GM21576 (cell line): ENCODE measurements around the gene LCN1.

ENCODE experiments used
- ATAC-seq: cut with Tn5 transposase; IDR thresholded peaks from one replicate; pipeline ENCODE4 v1.9.1; 2021; ENCODE audit warnings: mild to moderate bottlenecking, moderate library complexity; ENCODE audit not compliant: unreplicated experiment

LCN1 gene

GRCh38 chr9:135565636-135566035 is 44.4 kb downstream of the LCN1 start:
- ATAC-seq: no peak

DNA sequence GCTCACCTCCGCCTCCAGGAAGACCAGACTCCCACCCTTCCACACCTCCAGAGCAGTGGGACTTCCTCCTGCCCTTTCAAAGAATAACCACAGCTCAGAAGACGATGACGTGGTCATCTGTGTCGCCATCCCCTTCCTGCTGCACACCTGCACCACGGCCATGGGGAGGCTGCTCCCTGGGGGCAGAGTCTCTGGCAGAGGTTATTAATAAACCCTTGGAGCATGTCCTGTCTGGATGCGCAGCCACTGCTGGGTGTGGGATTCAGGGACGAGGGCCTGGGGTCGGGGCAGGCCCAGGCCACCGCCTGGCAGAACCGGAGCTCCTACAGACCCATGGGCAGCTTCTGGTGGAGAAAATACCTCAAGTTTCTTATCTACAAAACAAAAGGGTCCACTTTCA is 45.3 kb downstream of the LCN1 start:
- ATAC-seq: no peak

DNA sequence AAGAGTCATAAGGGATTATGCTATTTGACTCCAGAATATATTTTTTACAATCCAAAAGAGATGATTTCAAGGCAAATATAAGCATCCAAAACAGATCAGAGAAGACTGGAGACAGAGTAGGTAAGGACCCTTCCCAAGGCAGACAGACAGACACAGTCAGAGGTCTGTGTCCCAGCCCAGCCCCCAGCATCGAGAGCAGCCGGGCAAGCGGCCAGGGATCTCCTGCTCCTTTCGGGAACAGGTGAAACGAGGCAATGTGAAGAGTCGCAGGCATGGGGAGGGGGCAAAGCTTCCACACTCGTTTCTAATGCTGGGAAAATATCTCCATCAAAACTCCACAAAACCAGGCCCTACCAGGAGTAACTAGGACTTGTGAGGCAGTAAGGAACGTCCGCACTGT is 46.1 kb downstream of the LCN1 start:
- no peak for ATAC-seq

GRCh38 chr9:135568026-135568425 is 46.8 kb downstream of the LCN1 start:
- no peak for ATAC-seq

- no peak for ATAC-seq
Observed at GRCh38 chr9:135570456-135570855, 49.2 kb downstream of the LCN1 start.

DNA sequence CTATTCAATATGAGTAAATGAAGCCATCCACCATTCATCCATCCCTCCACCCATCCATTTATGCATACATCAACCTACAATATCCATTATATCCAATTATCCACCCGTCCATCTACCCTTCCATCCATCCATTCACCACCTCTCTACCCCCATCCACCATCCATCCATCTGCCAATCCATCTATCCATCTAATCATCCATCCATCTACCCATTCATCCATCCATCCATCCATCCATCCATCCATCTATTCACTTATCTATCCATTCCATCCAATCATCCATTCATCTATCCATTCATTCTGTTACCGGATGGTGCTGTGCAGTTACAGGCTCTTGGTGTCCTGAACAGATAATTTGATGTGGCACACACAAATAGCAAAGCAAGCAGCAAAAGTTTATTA is 51.0 kb downstream of the LCN1 start:
- no peak for ATAC-seq

GRCh38 chr9:135573124-135573523 is 51.9 kb downstream of the LCN1 start:
- no peak for ATAC-seq

GRCh38 chr9:135574331-135574730 is 53.1 kb downstream of the LCN1 start:
- no peak for ATAC-seq

GRCh38 chr9:135574943-135575342 is 53.7 kb downstream of the LCN1 start:
- ATAC-seq: no peak
